HepG2 (cell line): Measurements from ENCODE around the gene ELK1. TPM values are rescaled to one million over a fixed set of nuclear protein-coding genes. Genes with fewer than 3 reads are reported as not detected.

Source experiments
- ATAC-seq: fragments of 200-7000 bp; cut with Tn5 transposase; 3 replicates; pipeline ENCODE4 v1.9.1; 2020; ENCODE audit warnings: mild to moderate bottlenecking, moderate library complexity
- BruUV-seq: library from RNA; stranded (reverse); fragments of 400-500 nt; replicated peaks from 2 replicates; lab custom pipeline; 2021; lab: Mats Ljungman, UMichigan
- CTCF ChIA-PET: fragments of 300-600 bp; formaldehyde crosslinking; extraction: SDS; loops from one replicate; lab custom pipeline; 2021; ENCODE audit warnings: low total read pairs, inconsistent platforms, low intra/inter-chr PET ratio; lab: Yijun Ruan, JAX
- POLR2A ChIA-PET: fragments of 350-600 bp; sonication (Branson Sonifier 250); formaldehyde crosslinking; loops from one replicate; lab custom pipeline; 2020; ENCODE audit warnings: antibody characterized with exemption, inconsistent platforms; lab: Yijun Ruan, JAX
- DNase-seq: peaks from one replicate; pipeline ENCODE4 v3.0.0-alpha.2; 2015; ENCODE audit warnings: low spot score
- FAIRE-seq: peaks from 3 replicates; lab custom pipeline; 2011; peaks lifted over from hg19 to GRCh38; lab: Jason Lieb, UNC
- H2AFZ ChIP-seq: one replicate; pipeline ENCODE4 v1.6.1; 2011; ENCODE audit warnings: low read length, inconsistent platforms
- H3K27ac ChIP-seq: fragments of 300-600 bp; 3 replicates; pipeline ENCODE4 v1.8.0; 2011; ENCODE audit warnings: mixed run types, mild to moderate bottlenecking, mixed read lengths, low read length, inconsistent platforms; ENCODE audit not compliant: insufficient read depth; ENCODE audit errors: extremely low read length
- H3K27me3 ChIP-seq, 2 experiments: fragments of 200-600 bp in 1 of 2; 2 replicates in 1 of 2; 3 replicates in 1 of 2; pipeline versions ENCODE4 v1.6.0 to v1.8.0; 2011; ENCODE audit warnings: low read length in 2 of 2, mild to moderate bottlenecking in 2 of 2, moderate library complexity in 2 of 2, inconsistent platforms in 1 of 2; ENCODE audit not compliant: insufficient read depth in 2 of 2, control insufficient read depth in 1 of 2
- H3K36me3 ChIP-seq, 2 experiments: fragments of 200-600 bp in 1 of 2; replicated peaks in 1 of 2; 2 replicates in 1 of 2; 3 replicates in 1 of 2; pipeline versions ENCODE4 v1.5.1 to v1.8.0; 2011; ENCODE audit warnings: low read length in 2 of 2, inconsistent platforms in 1 of 2; ENCODE audit not compliant: insufficient read depth in 2 of 2, control insufficient read depth in 1 of 2
- H3K4me1 ChIP-seq: 2 replicates; pipeline ENCODE4 v1.5.1; 2012; ENCODE audit warnings: low read length, inconsistent platforms; ENCODE audit not compliant: insufficient read depth
- H3K4me2 ChIP-seq: 2 replicates; pipeline ENCODE4 v1.6.0; 2011; ENCODE audit warnings: low read depth, low read length, inconsistent platforms
- H3K4me3 ChIP-seq, 3 experiments: fragments of 200-600 bp in 1 of 3; sonication (generic), shearing (Covaris generic) in 1 of 3; replicated peaks in 1 of 3; 2 replicates each; pipeline ENCODE4 v1.5.1; 2011 to 2016; ENCODE audit warnings: low read length in 3 of 3, inconsistent platforms in 2 of 3, low read depth in 2 of 3, mild to moderate bottlenecking in 2 of 3, control low read depth in 1 of 3, mixed read lengths in 1 of 3; ENCODE audit not compliant: insufficient read depth in 1 of 3
- H3K79me2 ChIP-seq: one replicate; pipeline ENCODE4 v1.6.1; 2011; ENCODE audit warnings: low read length, inconsistent platforms; ENCODE audit not compliant: insufficient read depth
- H3K9ac ChIP-seq: 2 replicates; pipeline ENCODE4 v1.6.0; 2011; ENCODE audit warnings: mild to moderate bottlenecking, low read depth, low read length, inconsistent platforms; ENCODE audit not compliant: insufficient read depth
- H3K9me3 ChIP-seq: 2 replicates; pipeline ENCODE4 v1.5.1; 2012; ENCODE audit warnings: mild to moderate bottlenecking, low read length
- H4K20me1 ChIP-seq: 2 replicates; pipeline ENCODE4 v1.6.0; 2011; ENCODE audit warnings: inconsistent platforms, mild to moderate bottlenecking, low read length, moderate library complexity; ENCODE audit not compliant: insufficient read depth
- ARNT2 ChIP-seq: sonication (generic); formaldehyde crosslinking; IDR thresholded peaks from 2 replicates; pipeline ENCODE4 v1.8.0; 2022; ENCODE audit warnings: mild to moderate bottlenecking, low read depth, missing genetic modification reagents, moderate library complexity
- CTCF ChIP-seq: sonication (generic); formaldehyde crosslinking; IDR thresholded peaks from 2 replicates; pipeline ENCODE4 v1.5.0; 2020; ENCODE audit warnings: mild to moderate bottlenecking, missing genetic modification reagents, moderate library complexity
- RBFOX2 ChIP-seq: fragments of 200-400 bp; formaldehyde crosslinking; IDR thresholded peaks from 2 replicates; pipeline ENCODE4 v1.6.1; 2017; ENCODE audit warnings: low read depth, mild to moderate bottlenecking, low read length
- RFX3 ChIP-seq: IDR thresholded peaks from 2 replicates; pipeline ENCODE4 v1.6.1; 2016; ENCODE audit warnings: missing biosample characterization, missing genetic modification reagents
- RFXANK ChIP-seq: IDR thresholded peaks from 2 replicates; pipeline ENCODE4 v1.6.1; 2016
- RORA ChIP-seq: sonication (generic); formaldehyde crosslinking; IDR thresholded peaks from 2 replicates; pipeline ENCODE4 v1.5.0; 2020; ENCODE audit warnings: mild to moderate bottlenecking, missing genetic modification reagents, moderate library complexity
- SRSF1 ChIP-seq: fragments of 200-400 bp; formaldehyde crosslinking; optimal IDR thresholded peaks from 2 replicates; pipeline ENCODE3; 2017; ENCODE audit warnings: mild to moderate bottlenecking, low read depth, low read length, moderate library complexity
- STAG1 ChIP-seq: sonication (generic); formaldehyde crosslinking; IDR thresholded peaks from 2 replicates; pipeline ENCODE4 v1.4.0; 2020; ENCODE audit warnings: missing genetic modification reagents
- TOE1 ChIP-seq: sonication (generic); formaldehyde crosslinking; IDR thresholded peaks from 2 replicates; pipeline ENCODE4 v1.4.0; 2020; ENCODE audit warnings: mild to moderate bottlenecking, missing genetic modification reagents
- ZBTB3 ChIP-seq: sonication (generic); formaldehyde crosslinking; IDR thresholded peaks from 2 replicates; pipeline ENCODE4 v1.4.0; 2020; ENCODE audit warnings: low read depth, mild to moderate bottlenecking, moderate library complexity, missing genetic modification reagents, borderline replicate concordance
- ZBTB38 ChIP-seq: sonication (generic); formaldehyde crosslinking; IDR thresholded peaks from 2 replicates; pipeline ENCODE4 v1.5.1; 2020; ENCODE audit warnings: mild to moderate bottlenecking, missing genetic modification reagents
- ZFP62 ChIP-seq: sonication (generic); formaldehyde crosslinking; IDR thresholded peaks from 2 replicates; pipeline ENCODE4 v1.4.0; 2020; ENCODE audit warnings: missing genetic modification reagents
- ZNF281 ChIP-seq: sonication (generic); formaldehyde crosslinking; IDR thresholded peaks from 2 replicates; pipeline ENCODE4 v1.4.0; 2020; ENCODE audit warnings: missing genetic modification reagents, borderline replicate concordance
- ZNF30 ChIP-seq: sonication (generic); formaldehyde crosslinking; IDR thresholded peaks from 2 replicates; pipeline ENCODE4 v1.5.0; 2020; ENCODE audit warnings: mild to moderate bottlenecking, missing genetic modification reagents
- ZNF546 ChIP-seq: sonication (generic); formaldehyde crosslinking; conservative IDR thresholded peaks from 2 replicates; pipeline ENCODE4 v1.8.1; 2023; ENCODE audit warnings: mild to moderate bottlenecking, missing genetic modification reagents
- WGBS: methylation state at CpG from one replicate; pipeline ENCODE4 v1.1.6; 2017; ENCODE audit warnings: low lambda C conversion rate; 5-methylcytosine and 5-hydroxymethylcytosine counted together
- in situ Hi-C: cut with HindIII; loops from 2 replicates; pipeline ENCODE4 v1.10.0; 2017; ENCODE audit warnings: low pct_unique_long_range_greater_than_20kb; ENCODE audit not compliant: extremely low pct_ligation_motif_present
- intact Hi-C: fragments of 100-400 bp; cut with micrococcal nuclease; formaldehyde crosslinking; loops from one replicate; pipeline ENCODE4 v1.10.0; 2022; ENCODE audit not compliant: unreplicated experiment
- polyA plus RNA-seq, 8 experiments: library from polyadenylated mRNA; depleted of rRNA in 3 of 8; stranded (reverse) in 7 of 8; unstranded in 1 of 8; fragments of >200 nt; fragmentation: Illumina TruSeq in 4 of 8; extraction: Trizol in 4 of 8; gene quantifications; 2 replicates each; pipeline versions ENCODE4 v1.2.1 to v1.2.3, GENCODE V29; 2011 to 2016; ENCODE audit warnings: low read depth in 4 of 8, missing spikeins in 1 of 8, mixed read lengths in 1 of 8; ENCODE audit not compliant: insufficient read depth in 1 of 8
- total RNA-seq, 5 experiments: library from RNA; depleted of rRNA; stranded (reverse); fragments of >200 nt; fragmentation: Illumina TruSeq; extraction: Trizol; gene quantifications; 2 replicates each; pipeline ENCODE4 v1.2.3, GENCODE V29; 2016; ENCODE audit warnings: low read depth in 1 of 5
- TF ChIP-seq, protein P1 (sequence below): sonication (generic); formaldehyde crosslinking; IDR thresholded peaks from 2 replicates; pipeline ENCODE4 v1.5.1; 2020; ENCODE audit warnings: mild to moderate bottlenecking, missing genetic modification reagents, moderate library complexity
- TF ChIP-seq, protein P2 (sequence below): sonication (generic); formaldehyde crosslinking; IDR thresholded peaks from 2 replicates; pipeline ENCODE4 v1.4.0; 2020; ENCODE audit warnings: mild to moderate bottlenecking, low read depth, missing genetic modification reagents

The ELK1 gene
- total and polyA plus RNA-seq, 2 of the 13 experiments (the other 11 are each of a cell fraction or from before 2014, with no cell fraction given), result 4.3 to 7.2 TPM

DNA sequence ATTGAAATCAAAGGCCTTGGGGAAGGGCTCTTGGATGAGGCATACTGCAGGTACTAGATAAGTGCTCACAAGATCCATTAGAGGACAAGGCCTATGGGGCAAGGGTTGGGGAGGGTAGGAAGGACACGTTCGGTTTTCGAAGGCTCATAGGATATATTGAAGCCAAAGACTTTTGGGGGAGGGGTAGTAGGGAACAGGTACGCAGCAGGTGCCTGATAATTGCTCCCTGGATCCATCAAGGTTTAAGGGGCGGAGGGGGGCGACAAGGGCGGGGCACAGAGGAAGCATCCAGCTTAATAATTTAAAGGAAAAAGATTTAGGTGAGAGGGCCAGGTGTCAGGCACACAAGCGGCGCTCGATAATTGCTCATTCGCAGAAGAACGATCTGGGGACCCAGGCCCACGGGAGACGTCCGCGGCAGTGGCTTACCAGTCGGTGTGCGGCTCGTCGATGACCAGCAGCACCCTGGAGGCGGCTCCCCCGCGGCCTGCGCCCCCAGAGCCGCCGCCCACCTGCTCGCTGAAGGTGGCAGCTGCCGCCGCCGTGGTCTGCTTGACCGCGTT lies 31.4 kb downstream of the ELK1 start (continued):
- TF ChIP-seq, protein P1, sequence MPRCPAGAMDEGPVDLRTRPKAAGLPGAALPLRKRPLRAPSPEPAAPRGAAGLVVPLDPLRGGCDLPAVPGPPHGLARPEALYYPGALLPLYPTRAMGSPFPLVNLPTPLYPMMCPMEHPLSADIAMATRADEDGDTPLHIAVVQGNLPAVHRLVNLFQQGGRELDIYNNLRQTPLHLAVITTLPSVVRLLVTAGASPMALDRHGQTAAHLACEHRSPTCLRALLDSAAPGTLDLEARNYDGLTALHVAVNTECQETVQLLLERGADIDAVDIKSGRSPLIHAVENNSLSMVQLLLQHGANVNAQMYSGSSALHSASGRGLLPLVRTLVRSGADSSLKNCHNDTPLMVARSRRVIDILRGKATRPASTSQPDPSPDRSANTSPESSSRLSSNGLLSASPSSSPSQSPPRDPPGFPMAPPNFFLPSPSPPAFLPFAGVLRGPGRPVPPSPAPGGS, result no peak

GRCh38 chrX:47614618-47615017 lies 35.7 kb downstream of the ELK1 start:
- Histone ChIP-seq H4K20me1 (no peaks in the 10 kb centered on the region), H2AFZ (no peak overlapping the region), H3K27ac (no peak overlapping the region), H3K4me3 (no peak overlapping the region), H3K27me3 (no peaks in the 10 kb centered on the region), H3K4me1 (no peaks in the 10 kb centered on the region), H3K79me2 (no peaks in the 10 kb centered on the region), H3K4me2 (no peak overlapping the region), H3K9ac (no peak overlapping the region), H3K36me3 (no peaks in the 10 kb centered on the region), H3K9me3 (no peaks in the 10 kb centered on the region)
- POLR2A ChIA-PET, result no interaction called here
- WGBS, result 0% methylated on average over 2 of the region's 5 CpGs
- in situ Hi-C loops, result no loop called here
- CTCF ChIA-PET, result no interaction called here
- FAIRE-seq (no peak), ATAC-seq (no peak), DNase-seq (no peak)
- no TSS peak for BruUV-seq
- TF ChIP-seq STAG1, result no peak
- no peak for TF ChIP-seq RORA (CRISPR knock-in tag)
- TF ChIP-seq RFXANK, result no peak
- no peak for TF ChIP-seq ZBTB38
- TF ChIP-seq, protein P2, sequence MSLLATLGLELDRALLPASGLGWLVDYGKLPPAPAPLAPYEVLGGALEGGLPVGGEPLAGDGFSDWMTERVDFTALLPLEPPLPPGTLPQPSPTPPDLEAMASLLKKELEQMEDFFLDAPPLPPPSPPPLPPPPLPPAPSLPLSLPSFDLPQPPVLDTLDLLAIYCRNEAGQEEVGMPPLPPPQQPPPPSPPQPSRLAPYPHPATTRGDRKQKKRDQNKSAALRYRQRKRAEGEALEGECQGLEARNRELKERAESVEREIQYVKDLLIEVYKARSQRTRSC (CRISPR knock-in tag), result no peak
- TF ChIP-seq RFX3 (CRISPR knock-in tag), result no peak
- TF ChIP-seq CTCF, result no peak
- TF ChIP-seq RBFOX2, result no peak
- TF ChIP-seq SRSF1, result no peak
- no peak for TF ChIP-seq ARNT2 (CRISPR knock-in tag)
- no peak for TF ChIP-seq ZNF30 (CRISPR knock-in tag)
- no peak for TF ChIP-seq ZFP62 (CRISPR knock-in tag)
- TF ChIP-seq ZBTB3 (CRISPR knock-in tag), result no peak
- TF ChIP-seq TOE1, result no peak
- TF ChIP-seq ZNF546, result no peak
- no peak for TF ChIP-seq ZNF281
- intact Hi-C loops, result no loop called here
